GM11168 (cell line): ENCODE measurements around the gene RALGAPA2.

Experiments
- in situ Hi-C: fragments of 300-500 bp; cut with MboI; formaldehyde crosslinking; loops from one replicate; pipeline ENCODE4 v1.12.0; 2022; ENCODE audit warnings: low sequenced_read_pairs; ENCODE audit not compliant: unreplicated experiment

RALGAPA2 gene

GRCh38 chr20:20687319-20687718 lies 25.1 kb downstream of the RALGAPA2 start:
- in situ Hi-C loops, result no loop called here

GRCh38 chr20:20685635-20686034 lies 26.8 kb downstream of the RALGAPA2 start:
- in situ Hi-C loops, result no loop called here

GRCh38 chr20:20683481-20684321 lies 28.7 kb downstream of the RALGAPA2 start:
- in situ Hi-C loops, result no loop called here

GRCh38 chr20:20683020-20683419 lies 29.4 kb downstream of the RALGAPA2 start:
- in situ Hi-C loops, result no loop called here

GRCh38 chr20:20680991-20681508 lies 31.4 kb downstream of the RALGAPA2 start:
- in situ Hi-C loops, result no loop called here

GRCh38 chr20:20679316-20679715 lies 33.1 kb downstream of the RALGAPA2 start:
- in situ Hi-C loops, result no loop called here

- in situ Hi-C loops, result no loop called here
These were observed 35.3 kb downstream of the RALGAPA2 start for GRCh38 chr20:20677186-20677585.

GRCh38 chr20:20668639-20669038 lies 43.8 kb downstream of the RALGAPA2 start:
- in situ Hi-C loops, result no loop called here

- in situ Hi-C loops, result no loop called here
These were observed 46.1 kb downstream of the RALGAPA2 start for GRCh38 chr20:20666359-20666758.

GRCh38 chr20:20665606-20666332 lies 46.7 kb downstream of the RALGAPA2 start:
- in situ Hi-C loops, result no loop called here

- in situ Hi-C loops, result no loop called here
These were observed 47.5 kb downstream of the RALGAPA2 start for GRCh38 chr20:20664795-20665589.

GRCh38 chr20:20663841-20664240 lies 48.6 kb downstream of the RALGAPA2 start:
- in situ Hi-C loops, result no loop called here

- in situ Hi-C loops, result loop anchor here (5.0 kb wide), 1 partner anchor 163 kb away; no protein-coding TSS in a partner anchor
These were observed 53.5 kb downstream of the RALGAPA2 start for GRCh38 chr20:20658871-20659431.

- in situ Hi-C loops, result loop anchor here (5.0 kb wide), 1 partner anchor 164 kb away; no protein-coding TSS in a partner anchor
These were observed 54.3 kb downstream of the RALGAPA2 start for GRCh38 chr20:20658123-20658522.

- in situ Hi-C loops, result loop anchor here (5.0 kb wide), 1 partner anchor 165 kb away; no protein-coding TSS in a partner anchor
These were observed 55.4 kb downstream of the RALGAPA2 start for GRCh38 chr20:20657092-20657491.

- in situ Hi-C loops, result loop anchor here (5.0 kb wide), 1 partner anchor 166 kb away; no protein-coding TSS in a partner anchor
These were observed 56.6 kb downstream of the RALGAPA2 start for GRCh38 chr20:20655883-20656282.

- in situ Hi-C loops, result no loop called here
These were observed 62.5 kb downstream of the RALGAPA2 start for GRCh38 chr20:20649945-20650344.

- in situ Hi-C loops, result no loop called here
These were observed 68.5 kb downstream of the RALGAPA2 start for GRCh38 chr20:20643927-20644326.

GRCh38 chr20:20641783-20642182 lies 70.7 kb downstream of the RALGAPA2 start:
- in situ Hi-C loops, result no loop called here

- in situ Hi-C loops, result no loop called here
These were observed 73.6 kb downstream of the RALGAPA2 start for GRCh38 chr20:20638878-20639277.
